HG02943 (cell line): ENCODE results near the gene VAPB.

Experiments
- ATAC-seq: cut with Tn5 transposase; IDR thresholded peaks from one replicate; pipeline ENCODE4 v1.9.1; 2021; ENCODE audit warnings: mild to moderate bottlenecking, low read depth, moderate library complexity; ENCODE audit not compliant: unreplicated experiment

The VAPB gene

GRCh38 chr20:58377766-58378401 lies 11.1 kb upstream of the VAPB start:
- ATAC-seq, result no peak

- no peak for ATAC-seq
Observed at GRCh38 chr20:58378704-58379103, 10.3 kb upstream of the VAPB start.

GRCh38 chr20:58381627-58382026 lies 7.4 kb upstream of the VAPB start:
- no peak for ATAC-seq

- no peak for ATAC-seq
Observed at GRCh38 chr20:58382096-58382495, 6.9 kb upstream of the VAPB start.

GRCh38 chr20:58384821-58385220 lies 4.2 kb upstream of the VAPB start:
- ATAC-seq, result no peak

- no peak for ATAC-seq
Observed at GRCh38 chr20:58388028-58388601, 914 bp upstream of the VAPB start.

GRCh38 chr20:58389324-58389967 lies 417 bp downstream of the VAPB start:
- peak; percentile 34 for ATAC-seq

GRCh38 chr20:58389968-58390658 lies 1.1 kb downstream of the VAPB start:
- ATAC-seq, result no peak

GRCh38 chr20:58390659-58391035 lies 1.6 kb downstream of the VAPB start:
- no peak for ATAC-seq

- ATAC-seq, result no peak
Observed at GRCh38 chr20:58392286-58392685, 3.3 kb downstream of the VAPB start.

- no peak for ATAC-seq
Observed at GRCh38 chr20:58393299-58393698, 4.3 kb downstream of the VAPB start.

GRCh38 chr20:58394801-58395200 lies 5.8 kb downstream of the VAPB start:
- no peak for ATAC-seq

- ATAC-seq, result no peak
Observed at GRCh38 chr20:58395604-58396003, 6.6 kb downstream of the VAPB start.

- no peak for ATAC-seq
Observed at GRCh38 chr20:58397429-58397828, 8.4 kb downstream of the VAPB start.

- ATAC-seq, result no peak
Observed at GRCh38 chr20:58398254-58398653, 9.2 kb downstream of the VAPB start.

- ATAC-seq, result no peak
Observed at GRCh38 chr20:58399926-58400325, 10.9 kb downstream of the VAPB start.

GRCh38 chr20:58401162-58401561 lies 12.1 kb downstream of the VAPB start:
- ATAC-seq, result no peak

- no peak for ATAC-seq
Observed at GRCh38 chr20:58402305-58402704, 13.3 kb downstream of the VAPB start.

GRCh38 chr20:58402827-58403226 lies 13.8 kb downstream of the VAPB start:
- peak; percentile 84 for ATAC-seq

GRCh38 chr20:58403272-58403671 lies 14.2 kb downstream of the VAPB start:
- no peak for ATAC-seq

GRCh38 chr20:58405504-58406291 lies 16.7 kb downstream of the VAPB start:
- ATAC-seq, result no peak
